Measurements from ENCODE around the gene WAPL.

WAPL gene

GRCh38 chr10:86413046-86413728, 108.4 kb downstream of the WAPL start:
- no peak for DNase-seq (ENCODE audit: low read depth)
- no peak for TF ChIP-seq CTCF (IDR thresholded peaks at IDR 0.05; ENCODE audit: control insufficient read depth, extremely low read depth, insufficient read depth)
- no peak overlapping the region for H3K4me3 ChIP-seq (ENCODE audit: low read depth, low read length)

GRCh38 chr10:86411852-86412560, 109.6 kb downstream of the WAPL start:
- no peak for DNase-seq (ENCODE audit: low read depth)
- TF ChIP-seq CTCF (IDR thresholded peaks at IDR 0.05; ENCODE audit: control insufficient read depth, extremely low read depth, insufficient read depth), result no peak
- H3K4me3 ChIP-seq (ENCODE audit: low read depth, low read length), result no peak overlapping the region

DNA sequence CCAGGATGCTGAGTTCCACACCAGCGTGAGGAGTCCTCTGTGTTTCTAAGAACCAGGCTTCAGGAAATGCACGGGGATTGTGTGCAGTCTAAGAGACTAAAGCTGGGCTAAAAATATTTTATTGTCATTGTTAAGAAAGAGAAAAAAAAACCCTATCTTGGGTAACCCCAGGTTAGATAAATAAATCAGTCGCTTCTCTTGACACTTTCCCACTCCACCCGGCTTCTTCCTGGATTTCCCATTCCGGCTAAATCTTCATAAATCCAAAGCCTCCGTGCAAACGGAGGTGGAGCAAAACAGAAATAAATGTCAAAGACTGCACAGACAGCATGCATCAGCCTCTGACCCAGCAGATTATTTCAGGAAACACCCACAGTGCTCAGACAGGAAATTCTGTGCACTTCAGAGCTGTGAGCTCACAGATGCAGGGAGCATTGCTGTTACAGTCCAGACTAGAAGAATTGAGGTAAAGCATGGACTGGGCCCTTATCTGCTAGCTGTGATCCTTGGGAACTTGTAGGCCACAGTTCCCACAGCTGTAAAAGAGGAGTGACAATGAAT, 110.2 kb downstream of the WAPL start:
- no peak overlapping the region for H3K4me3 ChIP-seq (ENCODE audit: low read depth, low read length)
- no peak for TF ChIP-seq CTCF (IDR thresholded peaks at IDR 0.05; ENCODE audit: control insufficient read depth, extremely low read depth, insufficient read depth)
- no peak for DNase-seq (ENCODE audit: low read depth)

- DNase-seq (ENCODE audit: low read depth), result no peak
- no peak overlapping the region for H3K4me3 ChIP-seq (ENCODE audit: low read depth, low read length)
- TF ChIP-seq CTCF (IDR thresholded peaks at IDR 0.05; ENCODE audit: control insufficient read depth, extremely low read depth, insufficient read depth), result no peak
These were observed 111.0 kb downstream of the WAPL start for GRCh38 chr10:86410542-86411124.

DNA sequence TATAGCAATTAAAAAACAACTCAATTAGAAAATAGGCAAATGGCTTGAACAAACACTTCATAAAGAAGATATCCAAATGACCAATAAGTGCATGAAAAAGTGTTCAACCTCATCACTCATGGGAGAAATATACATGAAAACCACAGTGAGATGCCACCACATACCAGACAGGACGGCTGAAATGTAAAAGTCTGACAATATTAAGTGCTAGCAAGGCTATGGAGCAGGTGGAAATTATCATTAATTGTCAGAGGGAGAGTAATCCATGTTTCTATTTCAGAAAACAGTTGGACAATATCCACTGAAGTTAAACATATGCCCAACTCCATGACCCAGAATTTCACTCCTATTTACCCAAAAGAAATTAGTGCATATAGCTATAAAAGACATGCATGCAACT, 112.4 kb downstream of the WAPL start:
- no peak for DNase-seq (ENCODE audit: low read depth)
- no peak overlapping the region for H3K4me3 ChIP-seq (ENCODE audit: low read depth, low read length)

More for the DNA sequence above, 112.4 kb downstream of the WAPL start:
- TF ChIP-seq CTCF (IDR thresholded peaks at IDR 0.05; ENCODE audit: control insufficient read depth, extremely low read depth, insufficient read depth), result no peak

All from LNCaP clone FGC (cell line).